NCI-H82 (cell line): ENCODE data around the gene CBX2.
A peak's percentile ranks its signal among the peaks of the same experiment; 100 is the strongest.
"Not testable (repeated sequence)": the region's sequence is repeated elsewhere in the genome, so short reads cannot be mapped to it uniquely, and the experiment has no call there.

Source experiments
- DNase-seq: peaks from one replicate; lab custom pipeline; 2025; lab: John Stamatoyannopoulos, UW

CBX2 gene

DNA sequence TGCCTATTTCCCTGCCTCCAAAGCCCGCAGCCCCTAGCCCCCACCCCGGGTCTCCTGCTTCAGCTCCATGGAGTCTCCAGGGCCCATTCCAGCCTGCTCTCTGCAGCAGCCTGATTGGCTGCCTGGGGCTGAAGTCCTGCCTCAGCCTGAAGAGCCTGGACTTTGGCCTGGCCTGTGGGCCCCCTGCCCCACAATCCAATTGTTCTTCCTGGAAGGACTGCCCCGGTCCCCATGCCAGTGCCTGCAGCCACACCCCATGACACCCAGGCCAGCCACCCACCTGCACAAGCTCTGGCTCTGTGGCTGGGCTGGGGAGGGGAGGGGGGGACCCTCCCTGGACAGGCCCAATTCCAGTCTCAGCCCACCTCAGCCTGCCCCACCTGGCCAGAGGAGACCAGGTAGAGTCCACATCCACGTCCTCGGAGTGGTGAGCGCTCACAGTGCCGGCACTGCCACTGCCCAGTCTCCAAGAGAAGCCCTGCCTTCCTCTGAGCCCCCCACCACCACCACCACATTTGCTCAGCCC is 34.9 kb upstream of the CBX2 start:
- no peak for DNase-seq

DNA sequence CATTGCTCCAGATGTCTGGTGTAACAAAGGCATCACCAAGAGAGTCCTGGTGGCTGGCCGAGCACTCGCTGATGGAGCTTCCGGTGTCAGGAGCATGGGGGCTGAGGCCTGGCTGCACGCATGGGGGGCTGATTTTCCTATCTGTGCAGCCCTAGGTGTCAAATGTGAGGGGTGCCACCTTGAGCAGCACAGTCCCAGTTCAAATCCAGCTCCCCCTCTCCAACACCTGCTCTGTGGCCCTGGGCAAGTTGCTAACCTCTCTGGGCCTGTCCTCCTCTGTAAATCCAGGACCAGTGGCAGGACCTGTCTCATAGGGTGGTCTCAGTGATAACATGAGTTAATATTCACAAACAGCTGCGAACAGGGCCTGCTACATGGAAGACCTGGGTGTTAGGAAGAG is 34.3 kb upstream of the CBX2 start:
- no peak for DNase-seq

DNA sequence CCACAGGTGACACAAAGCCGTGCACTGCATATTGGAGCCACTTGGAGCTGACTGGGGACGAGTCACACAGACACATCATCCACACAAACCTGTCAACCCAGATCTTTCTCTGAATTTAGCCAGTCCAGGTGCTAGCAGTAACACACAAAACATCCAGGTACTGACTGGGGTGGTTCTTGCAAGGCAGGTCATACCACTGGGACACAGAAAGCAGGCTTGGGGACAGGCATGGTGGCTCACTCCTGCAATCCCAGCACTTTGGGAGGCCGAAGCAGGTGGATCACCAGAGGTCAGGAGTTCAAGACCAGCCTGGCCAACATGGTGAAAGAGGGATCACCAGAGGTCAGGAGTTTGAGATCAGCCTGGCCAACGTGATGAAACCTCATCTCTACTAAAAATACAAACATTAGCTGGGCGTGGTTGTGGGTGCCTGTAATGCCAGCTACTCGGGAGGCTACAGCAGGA is 32.3 kb upstream of the CBX2 start:
- DNase-seq: no peak

DNA sequence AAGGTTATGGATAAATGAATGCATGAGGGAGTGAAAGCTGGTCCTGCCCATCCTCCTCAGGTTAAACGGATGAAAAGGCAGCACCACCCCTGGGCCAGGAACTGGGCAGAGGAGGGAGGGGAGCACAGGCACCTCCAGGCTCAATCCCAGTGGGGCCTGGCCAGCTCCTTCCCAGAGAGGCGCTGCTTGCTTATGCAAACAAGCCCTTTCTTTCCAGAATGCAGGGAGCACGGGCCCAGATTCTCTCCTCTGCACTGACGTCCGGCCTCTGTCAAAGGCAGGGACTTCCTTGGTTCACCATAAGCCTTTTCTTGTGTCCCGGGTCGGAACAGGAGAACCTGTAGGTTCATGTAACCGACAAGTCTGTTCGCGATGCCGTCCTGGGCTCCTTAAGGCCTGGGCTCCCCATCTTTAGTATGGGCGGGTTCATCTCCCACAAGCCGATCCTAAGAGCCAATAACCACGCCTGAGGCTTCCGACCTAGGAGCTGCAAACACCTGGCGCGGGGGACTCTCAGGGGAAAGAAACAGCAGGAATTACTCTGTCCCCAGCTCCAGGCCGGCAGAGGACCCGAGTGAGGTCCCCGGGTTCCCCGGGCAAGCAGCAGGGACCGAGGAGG is 30.9 kb upstream of the CBX2 start:
- DNase-seq: peak; percentile 35

DNA sequence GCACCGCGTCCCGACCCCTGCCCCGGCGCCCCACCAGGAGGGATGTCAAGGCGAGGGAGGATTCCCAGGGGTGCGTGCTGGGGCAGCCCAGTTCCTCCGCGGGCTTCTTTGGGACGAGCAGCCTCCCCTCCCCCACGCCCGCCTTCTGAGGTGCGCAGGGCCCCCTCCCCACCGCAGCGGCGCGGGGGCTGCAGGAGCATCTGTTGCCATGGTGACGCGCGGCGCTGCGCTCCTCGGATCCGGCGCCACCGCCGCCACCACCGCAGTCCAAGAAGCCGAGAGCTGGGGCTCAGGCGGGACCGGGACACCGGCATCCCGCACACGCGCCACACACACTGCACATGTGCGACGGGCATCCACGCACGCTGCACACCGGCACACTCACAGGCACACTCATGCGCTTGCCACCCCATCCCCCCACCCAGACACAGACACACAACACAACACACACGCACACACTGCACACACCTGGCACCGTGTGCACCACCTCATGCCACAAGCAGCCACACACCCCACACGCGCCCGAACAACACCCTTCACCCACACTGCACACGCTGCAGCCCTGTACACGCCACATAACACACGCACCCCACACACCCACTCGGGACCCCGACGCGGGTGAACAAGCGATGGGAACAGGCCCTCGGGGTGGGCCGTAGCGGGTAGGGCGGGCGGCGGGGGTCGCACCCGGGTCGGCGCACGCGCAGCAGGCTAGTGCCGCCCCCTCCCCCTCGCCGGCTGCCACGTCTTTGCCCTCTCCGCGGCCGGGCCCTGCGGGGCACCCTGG is 30.2 kb upstream of the CBX2 start:
- DNase-seq: peak; percentile 39

DNA sequence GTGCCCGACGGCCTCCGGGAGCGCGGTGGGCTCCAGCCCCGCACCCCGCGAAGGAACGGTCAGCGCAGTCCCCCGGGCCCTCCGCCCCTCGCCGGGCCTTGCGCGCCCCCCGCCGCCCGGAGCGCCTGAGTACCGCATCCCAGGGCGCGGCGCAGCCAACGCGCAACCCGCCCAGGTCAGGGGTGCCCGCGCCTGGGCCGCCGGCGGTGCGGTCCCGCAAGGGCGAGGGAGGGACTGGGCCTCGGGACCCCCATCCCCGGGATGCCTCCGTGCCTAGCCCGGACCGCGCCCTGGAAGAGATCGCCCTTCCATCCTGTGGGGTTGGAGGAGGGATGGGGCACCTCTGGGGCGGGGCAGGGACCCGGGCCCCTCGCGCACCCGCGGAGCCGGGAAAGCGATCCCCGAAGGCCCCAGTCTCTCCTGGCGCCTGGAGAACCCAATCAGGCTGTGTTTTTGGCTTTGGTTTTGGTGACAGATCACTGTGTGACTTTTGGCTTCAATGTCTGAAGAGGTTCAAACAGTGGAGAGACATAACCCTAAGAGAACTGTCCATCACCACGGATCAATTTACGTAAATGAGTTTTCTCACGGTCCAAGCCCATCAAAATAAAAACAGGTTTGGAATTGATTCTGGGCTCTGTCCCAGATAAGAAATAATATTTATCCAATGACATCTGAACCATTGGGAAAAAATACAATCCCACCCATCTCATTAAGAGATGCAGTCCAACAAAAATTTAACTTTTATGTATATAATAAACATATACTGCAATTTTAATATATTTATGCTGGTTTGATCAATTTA is 29.5 kb upstream of the CBX2 start:
- DNase-seq: no peak

DNA sequence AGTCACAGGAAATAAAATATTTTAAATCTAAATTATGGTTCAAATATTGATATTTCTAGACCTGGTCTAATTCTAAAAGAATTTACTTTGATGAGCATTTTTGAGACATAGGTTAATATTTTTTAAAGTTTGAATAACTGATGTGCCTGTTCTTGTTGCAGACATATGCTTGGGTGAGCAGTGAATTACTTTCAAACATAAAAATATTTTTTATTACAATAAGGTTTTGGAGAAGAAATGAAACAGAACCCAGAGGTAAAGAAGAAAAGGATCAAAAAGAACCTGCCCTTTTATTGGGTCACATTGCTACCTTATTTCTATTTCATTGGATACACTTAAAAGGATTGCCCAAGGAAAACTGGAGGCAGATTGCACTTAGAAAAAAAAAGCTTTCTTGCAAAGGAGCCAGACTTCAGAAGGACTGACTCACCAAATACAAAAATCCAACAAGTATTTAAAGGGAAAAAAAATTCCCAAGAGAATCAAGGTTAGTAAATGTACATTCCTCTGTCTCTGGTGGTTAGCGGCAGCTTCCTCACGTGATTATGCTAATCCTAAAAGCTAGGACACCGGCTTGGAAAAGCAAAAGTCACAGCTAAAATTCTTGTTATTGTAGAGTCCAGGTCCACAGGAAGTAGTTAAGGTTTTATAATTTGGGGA is 28.7 kb upstream of the CBX2 start:
- peak; percentile 37 for DNase-seq

DNA sequence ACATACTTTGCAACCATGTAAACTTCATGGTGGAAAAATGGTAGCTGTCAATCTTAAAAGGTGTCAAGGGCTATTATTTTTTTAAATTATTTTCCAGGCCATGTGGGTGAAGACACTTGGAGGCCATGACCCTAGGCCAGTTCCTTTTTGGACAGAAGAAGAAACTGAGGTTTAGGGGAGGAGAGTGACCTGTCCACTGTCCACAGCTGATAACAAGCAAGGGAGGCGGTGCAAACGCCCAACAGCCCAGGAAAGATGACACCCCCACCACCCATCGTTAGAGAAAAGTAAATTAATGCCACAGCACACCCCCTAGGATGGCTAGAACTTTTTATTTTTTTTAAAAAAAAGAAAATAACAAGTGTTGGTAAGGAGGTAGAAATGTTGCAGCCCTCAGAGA is 28.0 kb upstream of the CBX2 start:
- DNase-seq: no peak

DNA sequence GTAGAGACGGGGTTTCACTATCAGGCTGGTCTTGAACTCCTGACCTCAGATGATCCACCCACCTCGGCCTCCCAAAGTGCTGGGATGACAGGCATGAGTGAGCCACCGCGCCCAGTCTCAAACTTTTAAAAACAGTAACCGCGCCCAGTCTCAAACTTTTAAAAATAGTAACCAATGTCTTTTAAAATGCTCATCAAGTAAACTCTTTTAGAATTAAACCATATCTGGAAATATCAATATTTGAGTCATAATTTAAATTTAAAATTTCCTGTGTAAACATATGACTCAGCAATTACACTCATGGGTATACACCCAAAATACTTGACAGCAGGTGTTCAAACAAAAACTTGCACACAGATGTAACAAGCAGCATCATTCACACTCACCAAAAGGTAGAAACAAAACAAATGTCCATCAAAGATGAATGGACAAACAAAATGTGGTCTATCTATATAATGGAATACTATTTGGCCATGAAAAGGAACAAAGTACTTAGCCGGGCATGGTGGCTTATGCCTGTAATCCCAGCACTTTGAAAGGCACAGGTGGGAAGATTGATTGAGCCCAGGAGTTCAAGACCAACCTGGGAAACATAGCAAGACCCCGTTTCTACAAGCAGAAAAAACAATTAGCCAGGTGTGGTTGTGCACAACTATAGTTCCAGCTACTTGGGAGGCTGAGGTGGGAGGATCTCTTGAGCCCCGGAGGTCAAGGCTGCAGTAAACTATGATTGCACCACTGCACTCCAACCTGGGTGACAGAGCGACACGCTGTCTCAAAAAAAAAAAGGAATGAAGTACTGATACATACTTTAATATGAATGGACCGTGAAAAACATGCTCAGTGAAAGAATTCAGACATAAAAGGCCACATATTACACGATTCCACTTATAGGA is 27.1 kb upstream of the CBX2 start:
- no peak for DNase-seq

DNA sequence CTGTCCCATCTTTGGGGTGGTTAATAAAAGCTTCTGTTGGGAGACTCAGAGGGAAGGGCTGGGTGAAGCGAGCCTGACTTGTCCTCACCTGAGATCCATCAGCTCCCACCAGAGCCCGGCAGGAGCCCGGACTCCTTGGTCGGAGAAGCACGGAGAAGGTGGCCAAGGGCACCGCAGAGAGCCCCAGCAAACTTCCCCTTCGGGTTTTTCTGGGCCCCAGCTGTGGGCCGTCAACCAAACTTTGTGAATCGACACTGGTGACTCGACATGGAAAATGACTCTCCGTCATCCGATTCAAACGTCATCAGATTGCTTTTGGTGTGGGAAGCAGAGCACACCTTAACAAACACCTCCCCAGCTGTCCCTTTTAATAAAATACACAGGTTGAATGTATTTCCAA is 25.8 kb upstream of the CBX2 start:
- DNase-seq: no peak

DNA sequence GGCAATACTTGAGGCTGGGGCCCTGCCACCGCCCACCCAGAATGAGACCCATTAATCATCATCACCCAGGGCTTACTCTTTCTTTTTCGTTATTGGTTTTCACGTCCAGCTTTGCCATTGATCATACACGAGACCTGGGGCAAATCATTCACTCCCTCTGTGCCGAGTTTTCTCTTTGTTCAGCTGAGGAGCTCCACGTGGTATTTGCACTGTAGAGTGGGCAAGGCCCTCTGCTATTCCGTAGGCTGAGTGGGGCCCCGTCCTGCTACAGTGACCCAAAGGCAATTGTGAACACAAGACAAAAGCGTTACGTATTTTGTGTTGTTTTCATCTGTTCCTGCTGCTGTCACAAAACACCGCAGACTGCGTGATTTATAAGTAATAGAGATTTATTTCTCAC is 23.6 kb upstream of the CBX2 start:
- DNase-seq: no peak

DNA sequence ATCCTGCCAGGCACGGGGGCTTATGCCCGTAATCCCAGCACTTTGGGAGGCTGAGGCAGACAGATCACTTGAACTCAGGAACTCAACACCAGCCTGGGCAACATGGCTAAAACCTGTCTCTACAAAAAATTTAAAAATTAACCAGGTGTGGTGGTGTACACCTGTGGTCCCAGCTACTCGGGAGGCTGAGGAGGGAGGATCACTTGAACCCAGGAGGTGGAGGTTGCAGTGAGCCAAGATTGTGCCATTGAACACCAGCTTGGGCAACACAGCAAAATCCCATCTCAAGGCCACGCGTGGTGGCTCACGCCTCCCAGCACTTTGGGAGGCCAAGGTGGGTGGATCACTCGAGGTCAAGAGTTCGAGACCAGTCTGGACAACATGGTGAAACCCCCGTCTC is 23.0 kb upstream of the CBX2 start:
- not testable (repeated sequence) for DNase-seq

DNA sequence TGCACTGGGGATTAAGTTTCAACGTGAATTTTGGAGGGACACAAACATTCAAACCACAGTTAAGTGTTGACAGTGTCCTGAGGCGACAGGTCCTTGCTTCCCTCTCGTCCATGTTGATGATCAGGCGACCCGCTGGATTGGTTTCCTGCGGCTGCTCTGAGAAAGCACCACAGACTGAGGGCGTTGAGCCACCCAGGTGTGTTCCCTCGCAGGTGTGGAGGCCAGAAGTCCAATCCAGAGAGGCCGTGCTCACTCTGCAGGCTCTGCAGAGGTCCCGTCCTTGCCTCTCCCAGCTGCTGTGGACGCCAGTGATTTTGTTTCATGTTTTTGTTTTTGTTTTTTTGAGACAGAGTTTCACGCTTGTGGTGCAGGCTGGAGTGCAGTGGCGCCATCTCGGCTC is 22.4 kb upstream of the CBX2 start:
- DNase-seq: no peak

DNA sequence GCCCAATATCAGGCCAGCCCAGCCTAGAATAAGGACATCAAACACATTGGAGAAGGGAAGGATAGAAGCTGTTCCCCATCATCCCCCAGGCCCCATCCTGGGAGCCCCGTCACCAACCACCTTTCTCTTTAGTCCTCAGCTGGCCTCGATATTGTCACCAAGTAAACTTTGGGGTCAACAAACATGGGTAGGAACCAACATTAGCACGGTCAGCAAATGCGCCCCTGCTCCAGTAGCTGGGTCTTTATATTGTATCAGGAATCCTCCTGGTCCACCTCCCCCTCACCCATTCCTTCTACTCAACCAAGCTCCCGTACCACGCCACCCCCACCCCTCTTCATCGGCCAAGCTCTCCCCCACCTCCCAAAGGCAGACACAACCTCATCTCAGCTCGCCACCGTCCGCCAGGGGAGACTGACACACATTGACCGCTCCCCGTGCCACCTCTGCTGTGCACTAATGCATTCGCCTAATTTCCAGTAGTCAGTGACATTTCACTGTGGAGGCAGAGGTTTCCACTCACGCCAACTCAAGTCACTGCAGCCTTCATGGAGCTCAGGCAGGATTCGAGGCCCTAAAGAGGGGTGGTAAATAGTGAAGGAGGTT is 20.7 kb upstream of the CBX2 start:
- no peak for DNase-seq

DNA sequence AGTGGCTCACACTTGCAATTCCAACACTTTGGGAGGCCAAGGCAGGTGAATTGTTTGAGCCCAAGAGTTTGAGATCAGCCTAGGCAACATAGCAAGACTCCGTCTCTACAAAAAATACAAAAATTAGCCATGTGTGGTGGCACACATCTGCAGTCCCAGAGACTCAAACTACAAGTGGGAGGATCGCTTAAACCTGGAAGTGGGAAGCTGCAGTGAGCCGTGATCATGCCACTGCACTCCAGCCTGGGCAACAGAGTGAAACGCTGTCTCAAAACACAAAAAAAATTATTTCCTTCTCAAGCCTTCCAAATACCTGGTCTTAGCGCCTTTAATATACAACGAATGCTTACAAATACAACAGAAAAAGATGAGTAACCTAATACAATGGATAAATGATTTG is 19.7 kb upstream of the CBX2 start:
- no peak for DNase-seq

DNA sequence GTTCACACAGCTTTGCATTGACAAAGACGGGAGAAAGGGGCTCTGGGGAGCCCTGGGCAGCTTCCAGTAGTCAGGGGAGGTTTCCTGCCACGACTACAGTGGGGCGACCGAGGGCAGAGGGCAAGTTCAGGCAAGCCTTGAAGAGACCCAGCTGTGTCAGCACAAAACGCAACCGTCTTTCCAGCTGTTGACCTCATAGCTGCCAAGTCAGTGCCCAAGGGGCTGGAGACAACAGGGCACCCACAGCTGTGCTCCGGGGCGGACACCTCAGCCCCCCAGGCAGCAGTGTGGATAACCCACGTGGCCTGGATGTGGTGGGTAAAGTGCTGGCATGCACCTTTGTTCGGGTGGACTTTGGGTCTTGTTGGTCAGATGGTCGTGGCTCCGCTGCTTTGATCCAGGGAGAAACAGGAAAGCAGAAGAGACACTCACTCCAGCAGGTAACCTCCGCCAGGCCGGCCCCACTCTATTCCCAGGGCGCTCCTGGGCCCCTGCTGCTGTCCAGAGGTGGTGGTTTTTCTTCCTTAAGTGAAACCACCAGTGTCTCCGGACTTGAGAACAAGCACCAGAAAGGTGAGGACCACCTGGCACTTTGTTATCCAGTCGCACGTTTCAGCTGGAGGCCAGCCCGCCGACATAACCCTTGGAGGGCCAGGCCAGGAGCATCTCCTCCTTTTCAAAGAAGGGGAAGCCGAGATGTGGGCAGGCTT is 17.6 kb upstream of the CBX2 start:
- DNase-seq: no peak

DNA sequence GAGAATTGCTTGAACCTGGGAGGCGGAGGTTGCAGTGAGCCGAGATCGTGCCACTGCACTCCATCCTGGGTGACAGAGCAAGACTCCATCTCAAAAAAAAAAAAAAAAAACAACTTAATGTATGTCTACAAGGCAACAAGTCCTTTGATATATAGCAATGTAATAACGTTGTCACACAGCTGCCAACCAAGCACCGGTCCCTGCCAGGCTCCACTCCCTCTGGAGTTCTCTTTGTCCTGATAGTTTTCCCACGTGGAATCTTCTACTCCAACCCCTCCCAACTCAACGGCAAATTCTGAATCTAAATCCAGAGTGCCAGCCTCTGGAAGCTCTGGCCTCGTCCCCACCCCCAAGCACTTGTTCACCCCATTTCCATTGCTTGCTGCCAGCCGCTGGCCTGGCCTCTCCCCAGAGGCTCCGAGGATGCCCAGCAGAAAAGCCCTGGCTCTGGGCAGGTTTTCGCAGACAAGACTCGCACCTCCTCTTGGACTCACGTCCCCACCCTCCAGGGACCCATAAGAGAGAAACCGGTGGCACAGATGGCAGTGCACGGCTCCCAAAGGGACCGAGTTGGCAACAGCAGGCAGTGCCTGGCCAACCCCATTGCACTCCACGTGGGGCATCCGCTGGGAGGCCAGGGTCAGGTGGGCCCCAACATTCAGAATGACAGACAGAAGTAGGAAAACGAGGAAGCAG is 15.9 kb upstream of the CBX2 start:
- no peak for DNase-seq

DNA sequence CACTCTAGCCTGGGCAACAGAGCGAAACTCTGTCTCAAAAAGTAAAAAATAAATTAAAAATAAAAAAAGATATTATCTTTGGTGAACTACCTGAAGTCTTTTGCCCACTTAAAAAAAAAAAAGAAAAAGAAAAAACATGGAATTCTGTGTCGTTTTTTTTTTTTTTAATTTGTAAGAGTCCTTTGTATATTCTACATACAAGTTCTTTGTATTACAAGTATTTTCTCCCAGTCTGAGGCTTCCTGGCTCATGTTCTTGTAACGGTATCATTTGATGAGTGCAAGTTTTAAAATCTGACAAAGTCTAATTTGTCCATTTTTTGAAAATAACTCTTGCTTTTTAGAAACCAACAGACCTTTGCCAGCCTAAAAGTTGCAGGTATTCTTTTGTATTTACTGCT is 12.2 kb upstream of the CBX2 start:
- no peak for DNase-seq
